Activated T-cell treated with anti-CD3 and anti-CD28 coated beads, Interleukin-2, amount 50 U/mL, for 24 hours (primary cell): ENCODE results near the gene RNF212B.
"Not testable (repeated sequence)": the region's sequence is repeated elsewhere in the genome, so short reads cannot be mapped to it uniquely, and the experiment has no call there.

ENCODE experiments used
- DNase-seq: peaks from one replicate; pipeline ENCODE4 v3.0.0-alpha.2; 2020
- H3K27ac Mint-ChIP-seq: 2 replicates; pipeline ENCODE4 v1.8.0; 2020; ENCODE audit warnings: mild to moderate bottlenecking, mixed read lengths
- H3K27me3 Mint-ChIP-seq: 2 replicates; pipeline ENCODE4 v1.8.0; 2020; ENCODE audit warnings: mixed read lengths
- H3K36me3 Mint-ChIP-seq: 2 replicates; pipeline ENCODE4 v1.8.0; 2020; ENCODE audit warnings: low read depth, mixed read lengths
- H3K4me1 Mint-ChIP-seq: 2 replicates; pipeline ENCODE4 v1.8.0; 2020; ENCODE audit warnings: low read depth, mixed read lengths
- H3K4me3 Mint-ChIP-seq: 2 replicates; pipeline ENCODE4 v1.8.0; 2020; ENCODE audit warnings: mild to moderate bottlenecking, moderate library complexity, mixed read lengths
- H3K9me3 Mint-ChIP-seq: 2 replicates; pipeline ENCODE4 v1.8.0; 2020; ENCODE audit warnings: mixed read lengths

Gene RNF212B

GRCh38 chr14:23260849-23261248 is 23.1 kb downstream of the RNF212B start:
- DNase-seq, H3K4me1 Mint-ChIP-seq, H3K36me3 Mint-ChIP-seq, H3K9me3 Mint-ChIP-seq, H3K27ac Mint-ChIP-seq, H3K4me3 Mint-ChIP-seq: not testable (repeated sequence)
- peaks cover 41% of the 10 kb centered on the region for H3K27me3 Mint-ChIP-seq

GRCh38 chr14:23269193-23269592 is 31.5 kb downstream of the RNF212B start:
- Mint-ChIP-seq H3K27me3 (peaks cover 8% of the 10 kb centered on the region), H3K4me3 (no peak overlapping the region), H3K36me3 (no peaks in the 10 kb centered on the region), H3K4me1 (no peaks in the 10 kb centered on the region), H3K9me3 (no peaks in the 10 kb centered on the region), H3K27ac (no peak overlapping the region)
- no peak for DNase-seq

- peak overlapping the region; percentile 4 for H3K27ac Mint-ChIP-seq
- no peaks in the 10 kb centered on the region for H3K9me3 Mint-ChIP-seq
- peaks cover 22% of the 10 kb centered on the region for H3K36me3 Mint-ChIP-seq
- no peak for DNase-seq
- H3K4me1 Mint-ChIP-seq, result no peaks in the 10 kb centered on the region
- no peak overlapping the region for H3K4me3 Mint-ChIP-seq
- no peaks in the 10 kb centered on the region for H3K27me3 Mint-ChIP-seq
Measured at GRCh38 chr14:23275412-23275811, 37.7 kb downstream of the RNF212B start.

GRCh38 chr14:23277189-23277588 is 39.5 kb downstream of the RNF212B start:
- no peaks in the 10 kb centered on the region for H3K9me3 Mint-ChIP-seq
- no peak overlapping the region for H3K27ac Mint-ChIP-seq
- no peak for DNase-seq
- H3K4me1 Mint-ChIP-seq, result no peaks in the 10 kb centered on the region
- peaks cover 28% of the 10 kb centered on the region for H3K36me3 Mint-ChIP-seq
- no peaks in the 10 kb centered on the region for H3K27me3 Mint-ChIP-seq
- H3K4me3 Mint-ChIP-seq, result no peak overlapping the region

GRCh38 chr14:23277928-23278327 is 40.2 kb downstream of the RNF212B start:
- H3K9me3 Mint-ChIP-seq, H3K4me1 Mint-ChIP-seq, H3K27me3 Mint-ChIP-seq, DNase-seq, H3K27ac Mint-ChIP-seq, H3K4me3 Mint-ChIP-seq: not testable (repeated sequence)
- H3K36me3 Mint-ChIP-seq, result peaks cover 31% of the 10 kb centered on the region

- DNase-seq, result no peak
- Mint-ChIP-seq H3K4me1 (peaks cover 21% of the 10 kb centered on the region), H3K27ac (no peak overlapping the region), H3K9me3 (no peaks in the 10 kb centered on the region), H3K36me3 (peaks cover 49% of the 10 kb centered on the region), H3K4me3 (no peak overlapping the region), H3K27me3 (no peaks in the 10 kb centered on the region)
Measured at GRCh38 chr14:23281247-23281646, 43.5 kb downstream of the RNF212B start.

GRCh38 chr14:23284654-23285529 is 47.2 kb downstream of the RNF212B start:
- no peak for DNase-seq
- Mint-ChIP-seq H3K27ac (peak overlapping the region; percentile 95), H3K36me3 (peaks cover 35% of the 10 kb centered on the region), H3K4me1 (peaks cover 30% of the 10 kb centered on the region), H3K27me3 (no peaks in the 10 kb centered on the region), H3K4me3 (peak overlapping the region; percentile 92), H3K9me3 (no peaks in the 10 kb centered on the region)

- Mint-ChIP-seq H3K27me3 (no peaks in the 10 kb centered on the region), H3K27ac (peak overlapping the region; percentile 95), H3K36me3 (peaks cover 35% of the 10 kb centered on the region), H3K9me3 (no peaks in the 10 kb centered on the region), H3K4me3 (peak overlapping the region; percentile 92), H3K4me1 (peaks cover 30% of the 10 kb centered on the region)
- no peak for DNase-seq
Measured at GRCh38 chr14:23285530-23286019, 47.8 kb downstream of the RNF212B start.

GRCh38 chr14:23286020-23286901 is 48.5 kb downstream of the RNF212B start, which contains the start of gene HOMEZ:
TSS of gene HOMEZ (minus strand) at chr14:23286132. CDS start at chr14:23285952, 180 bp downstream.
- no peaks in the 10 kb centered on the region for H3K27me3 Mint-ChIP-seq
- peaks cover 34% of the 10 kb centered on the region for H3K36me3 Mint-ChIP-seq
- peak within 1 kb of the TSS; percentile 92 for H3K4me3 Mint-ChIP-seq
- no peaks in the 10 kb centered on the region for H3K9me3 Mint-ChIP-seq
- H3K4me1 Mint-ChIP-seq, result peaks cover 30% of the 10 kb centered on the region
- H3K27ac Mint-ChIP-seq, result peak within 1 kb of the TSS; percentile 95
- peak; percentile 99 for DNase-seq

- H3K27me3 Mint-ChIP-seq, result no peaks in the 10 kb centered on the region
- peaks cover 31% of the 10 kb centered on the region for H3K36me3 Mint-ChIP-seq
- H3K27ac Mint-ChIP-seq, result peak overlapping the region; percentile 94
- H3K9me3 Mint-ChIP-seq, result no peaks in the 10 kb centered on the region
- peak overlapping the region; percentile 92 for H3K4me3 Mint-ChIP-seq
- DNase-seq, result no peak
- peaks cover 30% of the 10 kb centered on the region for H3K4me1 Mint-ChIP-seq
Measured at GRCh38 chr14:23286902-23287479, 49.3 kb downstream of the RNF212B start.

GRCh38 chr14:23294734-23295561 is 57.2 kb downstream of the RNF212B start:
- DNase-seq, result peak; percentile 67
- Mint-ChIP-seq H3K9me3 (no peaks in the 10 kb centered on the region), H3K27me3 (no peaks in the 10 kb centered on the region), H3K4me1 (peaks cover 22% of the 10 kb centered on the region), H3K27ac (peak overlapping the region; percentile 47), H3K36me3 (peaks cover 41% of the 10 kb centered on the region), H3K4me3 (no peak overlapping the region)

GRCh38 chr14:23296012-23296777 is 58.5 kb downstream of the RNF212B start:
- DNase-seq, result no peak
- Mint-ChIP-seq H3K27ac (no peak overlapping the region), H3K4me1 (peaks cover 32% of the 10 kb centered on the region), H3K4me3 (no peak overlapping the region), H3K9me3 (no peaks in the 10 kb centered on the region), H3K27me3 (no peaks in the 10 kb centered on the region), H3K36me3 (peaks cover 51% of the 10 kb centered on the region)

- Mint-ChIP-seq H3K27ac (peak overlapping the region; percentile 20), H3K4me3 (no peak overlapping the region), H3K9me3 (no peaks in the 10 kb centered on the region), H3K36me3 (peaks cover 49% of the 10 kb centered on the region), H3K4me1 (peaks cover 32% of the 10 kb centered on the region), H3K27me3 (no peaks in the 10 kb centered on the region)
- DNase-seq, result no peak
Measured at GRCh38 chr14:23297096-23297495, 59.4 kb downstream of the RNF212B start.
